GM23338 (cell line): ENCODE data around the gene CEACAM8. TPM values are rescaled to one million over a fixed set of nuclear protein-coding genes. Genes with fewer than 3 reads are reported as not detected.

ENCODE experiments used
- CREB1 ChIP-seq: fragments of 250-450 bp; sonication (Bioruptor Pico); IDR thresholded peaks from 2 replicates; pipeline ENCODE4 v1.5.0; 2020; ENCODE audit warnings: low read depth, mild to moderate bottlenecking, moderate library complexity
- EZH2 ChIP-seq: fragments of 200-600 bp; sonication (generic); IDR thresholded peaks from one replicate; pipeline ENCODE4 v1.8.0; 2017; ENCODE audit warnings: antibody characterized with exemption, mild to moderate bottlenecking, low read depth; ENCODE audit not compliant: unreplicated experiment
- EZH2phosphoT487 ChIP-seq: fragments of 200-600 bp; sonication (generic); IDR thresholded peaks from one replicate; pipeline ENCODE4 v1.8.1; 2018; ENCODE audit warnings: antibody characterized with exemption; ENCODE audit not compliant: unreplicated experiment
- NANOG ChIP-seq: IDR thresholded peaks from 2 replicates; pipeline ENCODE4 v1.6.1; 2016; ENCODE audit warnings: antibody characterized with exemption, borderline replicate concordance
- STAT1 ChIP-seq: IDR thresholded peaks from one replicate; pipeline ENCODE4 v1.6.1; 2016; ENCODE audit warnings: antibody characterized with exemption; ENCODE audit not compliant: unreplicated experiment
- ZNF114 ChIP-seq: fragments of 250-450 bp; sonication (Bioruptor Pico); IDR thresholded peaks from 2 replicates; pipeline ENCODE4 v1.5.0; 2020; ENCODE audit warnings: mild to moderate bottlenecking, moderate library complexity
- ZNF331 ChIP-seq: fragments of 250-450 bp; sonication (Bioruptor Pico); IDR thresholded peaks from 2 replicates; pipeline ENCODE4 v1.5.0; 2020; ENCODE audit warnings: low read depth, mild to moderate bottlenecking, moderate library complexity
- polyA plus RNA-seq: library from polyadenylated mRNA; unstranded; fragments of >200 nt; fragmentation: Nextera tagmentation; extraction: Ambion mirVana; gene quantifications from 2 replicates; pipeline ENCODE4 v1.2.1, GENCODE V29; 2016
- total RNA-seq: library from RNA; depleted of rRNA; stranded (reverse); fragments of >200 nt; shearing (Covaris generic); gene quantifications from 2 replicates; pipeline ENCODE4 v1.2.3, GENCODE V29; 2014; rRNA removed
- TF ChIP-seq, protein P1 (sequence below): fragments of 250-450 bp; sonication (Bioruptor Pico); IDR thresholded peaks from 2 replicates; pipeline ENCODE4 v1.5.0; 2020; ENCODE audit warnings: mild to moderate bottlenecking, moderate library complexity
- TF ChIP-seq, protein P2 (sequence below): IDR thresholded peaks from one replicate; pipeline ENCODE4 v1.6.1; 2018; ENCODE audit warnings: antibody characterized with exemption; ENCODE audit not compliant: unreplicated experiment
- TF ChIP-seq, protein P3 (sequence below), 2 experiments: fragments of 200-600 bp in 1 of 2; sonication (generic) in 1 of 2; conservative IDR thresholded peaks; 2 replicates each; pipeline versions ENCODE4 v1.5.1 to v1.6.1; 2016 to 2017; ENCODE audit warnings: antibody characterized with exemption in 2 of 2, low read depth in 2 of 2, mild to moderate bottlenecking in 2 of 2, moderate library complexity in 1 of 2

The CEACAM8 gene
- total and polyA plus RNA-seq, 2 experiments from 2014 or later = not detected

DNA sequence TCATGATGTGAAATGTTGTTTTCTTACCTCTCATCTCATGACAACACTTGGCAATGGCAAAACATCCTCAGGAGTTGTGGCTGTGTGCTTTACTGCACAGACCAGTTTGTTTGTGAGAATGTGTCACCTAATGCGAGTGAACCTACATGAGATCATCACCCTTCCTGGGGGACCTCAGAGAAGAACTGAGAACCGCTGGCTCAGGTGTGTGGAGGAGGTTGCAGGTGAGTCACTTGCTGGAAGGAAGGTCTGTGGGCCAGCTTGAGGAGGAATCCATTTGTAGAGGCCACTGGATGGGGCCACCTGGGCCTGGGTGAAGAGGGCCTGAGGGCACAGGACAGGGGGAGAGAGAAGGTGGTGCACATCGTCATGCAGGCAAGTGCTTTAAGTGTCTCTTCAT, 63.4 kb downstream of the CEACAM8 start (continued):
- TF ChIP-seq, protein P1, sequence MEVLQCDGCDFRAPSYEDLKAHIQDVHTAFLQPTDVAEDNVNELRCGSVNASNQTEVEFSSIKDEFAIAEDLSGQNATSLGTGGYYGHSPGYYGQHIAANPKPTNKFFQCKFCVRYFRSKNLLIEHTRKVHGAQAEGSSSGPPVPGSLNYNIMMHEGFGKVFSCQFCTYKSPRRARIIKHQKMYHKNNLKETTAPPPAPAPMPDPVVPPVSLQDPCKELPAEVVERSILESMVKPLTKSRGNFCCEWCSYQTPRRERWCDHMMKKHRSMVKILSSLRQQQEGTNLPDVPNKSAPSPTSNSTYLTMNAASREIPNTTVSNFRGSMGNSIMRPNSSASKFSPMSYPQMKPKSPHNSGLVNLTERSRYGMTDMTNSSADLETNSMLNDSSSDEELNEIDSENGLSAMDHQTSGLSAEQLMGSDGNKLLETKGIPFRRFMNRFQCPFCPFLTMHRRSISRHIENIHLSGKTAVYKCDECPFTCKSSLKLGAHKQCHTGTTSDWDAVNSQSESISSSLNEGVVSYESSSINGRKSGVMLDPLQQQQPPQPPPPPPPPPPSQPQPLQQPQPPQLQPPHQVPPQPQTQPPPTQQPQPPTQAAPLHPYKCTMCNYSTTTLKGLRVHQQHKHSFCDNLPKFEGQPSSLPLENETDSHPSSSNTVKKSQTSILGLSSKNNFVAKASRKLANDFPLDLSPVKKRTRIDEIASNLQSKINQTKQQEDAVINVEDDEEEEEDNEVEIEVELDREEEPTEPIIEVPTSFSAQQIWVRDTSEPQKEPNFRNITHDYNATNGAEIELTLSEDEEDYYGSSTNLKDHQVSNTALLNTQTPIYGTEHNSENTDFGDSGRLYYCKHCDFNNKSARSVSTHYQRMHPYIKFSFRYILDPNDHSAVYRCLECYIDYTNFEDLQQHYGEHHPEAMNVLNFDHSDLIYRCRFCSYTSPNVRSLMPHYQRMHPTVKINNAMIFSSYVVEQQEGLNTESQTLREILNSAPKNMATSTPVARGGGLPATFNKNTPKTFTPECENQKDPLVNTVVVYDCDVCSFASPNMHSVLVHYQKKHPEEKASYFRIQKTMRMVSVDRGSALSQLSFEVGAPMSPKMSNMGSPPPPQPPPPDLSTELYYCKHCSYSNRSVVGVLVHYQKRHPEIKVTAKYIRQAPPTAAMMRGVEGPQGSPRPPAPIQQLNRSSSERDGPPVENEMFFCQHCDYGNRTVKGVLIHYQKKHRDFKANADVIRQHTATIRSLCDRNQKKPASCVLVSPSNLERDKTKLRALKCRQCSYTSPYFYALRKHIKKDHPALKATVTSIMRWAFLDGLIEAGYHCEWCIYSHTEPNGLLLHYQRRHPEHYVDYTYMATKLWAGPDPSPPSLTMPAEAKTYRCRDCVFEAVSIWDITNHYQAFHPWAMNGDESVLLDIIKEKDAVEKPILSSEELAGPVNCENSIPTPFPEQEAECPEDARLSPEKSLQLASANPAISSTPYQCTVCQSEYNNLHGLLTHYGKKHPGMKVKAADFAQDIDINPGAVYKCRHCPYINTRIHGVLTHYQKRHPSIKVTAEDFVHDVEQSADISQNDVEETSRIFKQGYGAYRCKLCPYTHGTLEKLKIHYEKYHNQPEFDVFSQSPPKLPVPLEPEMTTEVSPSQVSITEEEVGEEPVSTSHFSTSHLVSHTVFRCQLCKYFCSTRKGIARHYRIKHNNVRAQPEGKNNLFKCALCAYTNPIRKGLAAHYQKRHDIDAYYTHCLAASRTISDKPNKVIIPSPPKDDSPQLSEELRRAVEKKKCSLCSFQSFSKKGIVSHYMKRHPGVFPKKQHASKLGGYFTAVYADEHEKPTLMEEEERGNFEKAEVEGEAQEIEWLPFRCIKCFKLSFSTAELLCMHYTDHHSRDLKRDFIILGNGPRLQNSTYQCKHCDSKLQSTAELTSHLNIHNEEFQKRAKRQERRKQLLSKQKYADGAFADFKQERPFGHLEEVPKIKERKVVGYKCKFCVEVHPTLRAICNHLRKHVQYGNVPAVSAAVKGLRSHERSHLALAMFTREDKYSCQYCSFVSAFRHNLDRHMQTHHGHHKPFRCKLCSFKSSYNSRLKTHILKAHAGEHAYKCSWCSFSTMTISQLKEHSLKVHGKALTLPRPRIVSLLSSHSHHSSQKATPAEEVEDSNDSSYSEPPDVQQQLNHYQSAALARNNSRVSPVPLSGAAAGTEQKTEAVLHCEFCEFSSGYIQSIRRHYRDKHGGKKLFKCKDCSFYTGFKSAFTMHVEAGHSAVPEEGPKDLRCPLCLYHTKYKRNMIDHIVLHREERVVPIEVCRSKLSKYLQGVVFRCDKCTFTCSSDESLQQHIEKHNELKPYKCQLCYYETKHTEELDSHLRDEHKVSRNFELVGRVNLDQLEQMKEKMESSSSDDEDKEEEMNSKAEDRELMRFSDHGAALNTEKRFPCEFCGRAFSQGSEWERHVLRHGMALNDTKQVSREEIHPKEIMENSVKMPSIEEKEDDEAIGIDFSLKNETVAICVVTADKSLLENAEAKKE (CRISPR knock-in tag) = no peak
- TF ChIP-seq EZH2 (no peak), STAT1 (no peak), ZNF331 (CRISPR knock-in tag) (no peak), EZH2phosphoT487 (no peak), CREB1 (CRISPR knock-in tag) (no peak), NANOG (no peak), ZNF114 (CRISPR knock-in tag) (no peak)
- TF ChIP-seq, protein P2, sequence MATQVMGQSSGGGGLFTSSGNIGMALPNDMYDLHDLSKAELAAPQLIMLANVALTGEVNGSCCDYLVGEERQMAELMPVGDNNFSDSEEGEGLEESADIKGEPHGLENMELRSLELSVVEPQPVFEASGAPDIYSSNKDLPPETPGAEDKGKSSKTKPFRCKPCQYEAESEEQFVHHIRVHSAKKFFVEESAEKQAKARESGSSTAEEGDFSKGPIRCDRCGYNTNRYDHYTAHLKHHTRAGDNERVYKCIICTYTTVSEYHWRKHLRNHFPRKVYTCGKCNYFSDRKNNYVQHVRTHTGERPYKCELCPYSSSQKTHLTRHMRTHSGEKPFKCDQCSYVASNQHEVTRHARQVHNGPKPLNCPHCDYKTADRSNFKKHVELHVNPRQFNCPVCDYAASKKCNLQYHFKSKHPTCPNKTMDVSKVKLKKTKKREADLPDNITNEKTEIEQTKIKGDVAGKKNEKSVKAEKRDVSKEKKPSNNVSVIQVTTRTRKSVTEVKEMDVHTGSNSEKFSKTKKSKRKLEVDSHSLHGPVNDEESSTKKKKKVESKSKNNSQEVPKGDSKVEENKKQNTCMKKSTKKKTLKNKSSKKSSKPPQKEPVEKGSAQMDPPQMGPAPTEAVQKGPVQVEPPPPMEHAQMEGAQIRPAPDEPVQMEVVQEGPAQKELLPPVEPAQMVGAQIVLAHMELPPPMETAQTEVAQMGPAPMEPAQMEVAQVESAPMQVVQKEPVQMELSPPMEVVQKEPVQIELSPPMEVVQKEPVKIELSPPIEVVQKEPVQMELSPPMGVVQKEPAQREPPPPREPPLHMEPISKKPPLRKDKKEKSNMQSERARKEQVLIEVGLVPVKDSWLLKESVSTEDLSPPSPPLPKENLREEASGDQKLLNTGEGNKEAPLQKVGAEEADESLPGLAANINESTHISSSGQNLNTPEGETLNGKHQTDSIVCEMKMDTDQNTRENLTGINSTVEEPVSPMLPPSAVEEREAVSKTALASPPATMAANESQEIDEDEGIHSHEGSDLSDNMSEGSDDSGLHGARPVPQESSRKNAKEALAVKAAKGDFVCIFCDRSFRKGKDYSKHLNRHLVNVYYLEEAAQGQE = no peak
- TF ChIP-seq, protein P3, sequence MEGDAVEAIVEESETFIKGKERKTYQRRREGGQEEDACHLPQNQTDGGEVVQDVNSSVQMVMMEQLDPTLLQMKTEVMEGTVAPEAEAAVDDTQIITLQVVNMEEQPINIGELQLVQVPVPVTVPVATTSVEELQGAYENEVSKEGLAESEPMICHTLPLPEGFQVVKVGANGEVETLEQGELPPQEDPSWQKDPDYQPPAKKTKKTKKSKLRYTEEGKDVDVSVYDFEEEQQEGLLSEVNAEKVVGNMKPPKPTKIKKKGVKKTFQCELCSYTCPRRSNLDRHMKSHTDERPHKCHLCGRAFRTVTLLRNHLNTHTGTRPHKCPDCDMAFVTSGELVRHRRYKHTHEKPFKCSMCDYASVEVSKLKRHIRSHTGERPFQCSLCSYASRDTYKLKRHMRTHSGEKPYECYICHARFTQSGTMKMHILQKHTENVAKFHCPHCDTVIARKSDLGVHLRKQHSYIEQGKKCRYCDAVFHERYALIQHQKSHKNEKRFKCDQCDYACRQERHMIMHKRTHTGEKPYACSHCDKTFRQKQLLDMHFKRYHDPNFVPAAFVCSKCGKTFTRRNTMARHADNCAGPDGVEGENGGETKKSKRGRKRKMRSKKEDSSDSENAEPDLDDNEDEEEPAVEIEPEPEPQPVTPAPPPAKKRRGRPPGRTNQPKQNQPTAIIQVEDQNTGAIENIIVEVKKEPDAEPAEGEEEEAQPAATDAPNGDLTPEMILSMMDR (conservative IDR thresholded peaks at IDR 0.05; ENCODE audit: low read depth in 2 of 2) = no peak

Other genes with a start within 250 kb of the CEACAM8 start
- 6.7 TPM in 1 of 2 replicates, not detected in the other for gene CNFN, start 204.6 kb downstream of the CEACAM8 start, total RNA-seq
- 54.5 and 71.5 TPM in 2 replicates for gene CNFN, start 204.6 kb downstream of the CEACAM8 start, polyA plus RNA-seq
- gene LIPE, start 167.5 kb downstream of the CEACAM8 start, total RNA-seq = 10.9 and 16.2 TPM in 2 replicates
- 4.3 and 5.8 TPM in 2 replicates for gene LIPE, start 167.5 kb downstream of the CEACAM8 start, polyA plus RNA-seq
- gene CXCL17, start 152.0 kb downstream of the CEACAM8 start, total RNA-seq = not detected in 2 replicates
- gene CXCL17, start 152.0 kb downstream of the CEACAM8 start, polyA plus RNA-seq = 0.39 TPM in 1 of 2 replicates, not detected in the other
- 0.78 and 3.0 TPM in 2 replicates for gene CEACAM1, start 66.4 kb downstream of the CEACAM8 start, total RNA-seq
- gene CEACAM1, start 66.4 kb downstream of the CEACAM8 start, polyA plus RNA-seq = 0.63 and 1.7 TPM in 2 replicates
- not detected in 2 replicates for gene PSG3, start 145.6 kb upstream of the CEACAM8 start, total RNA-seq
- not detected in 2 replicates for gene PSG3, start 145.6 kb upstream of the CEACAM8 start, polyA plus RNA-seq
- not detected in 2 replicates for gene PSG8, start 170.8 kb upstream of the CEACAM8 start, total RNA-seq
- 0.32 TPM in 1 of 2 replicates, not detected in the other for gene PSG8, start 170.8 kb upstream of the CEACAM8 start, polyA plus RNA-seq